HepG2 (cell line): ENCODE measurements around the gene NOTCH3. TPM values are rescaled to one million over a fixed set of nuclear protein-coding genes. Genes with fewer than 3 reads are reported as not detected.

ENCODE experiments used
- BORCS8-MEF2B ChIP-seq: sonication (generic); formaldehyde crosslinking; IDR thresholded peaks from 2 replicates; pipeline ENCODE4 v1.8.0; 2022; ENCODE audit warnings: mild to moderate bottlenecking, missing genetic modification reagents
- IRF1 ChIP-seq: sonication (generic); formaldehyde crosslinking; IDR thresholded peaks from 2 replicates; pipeline ENCODE4 v1.4.0; 2020; ENCODE audit warnings: low read depth, mild to moderate bottlenecking, missing genetic modification reagents
- JUND ChIP-seq: sonication (generic); formaldehyde crosslinking; IDR thresholded peaks from 2 replicates; pipeline ENCODE4 v1.8.0; 2022; ENCODE audit warnings: mild to moderate bottlenecking, missing genetic modification reagents
- KLF16 ChIP-seq, 2 experiments: sonication (generic) in 1 of 2; formaldehyde crosslinking in 1 of 2; IDR thresholded peaks; 2 replicates each; pipeline versions ENCODE4 v1.6.1 to v1.8.0; 2016 to 2023; ENCODE audit warnings: missing genetic modification reagents in 2 of 2, missing compliant biosample characterization in 1 of 2
- LRRFIP1 ChIP-seq: sonication (generic); formaldehyde crosslinking; conservative IDR thresholded peaks from 2 replicates; pipeline ENCODE4 v1.4.0; 2020; ENCODE audit warnings: missing genetic modification reagents
- MAX ChIP-seq: IDR thresholded peaks from 2 replicates; pipeline ENCODE4 v1.6.1; 2012; ENCODE audit warnings: inconsistent platforms
- MZF1 ChIP-seq: sonication (generic); formaldehyde crosslinking; IDR thresholded peaks from 2 replicates; pipeline ENCODE4 v1.8.1; 2023; ENCODE audit warnings: mild to moderate bottlenecking, missing genetic modification reagents, borderline replicate concordance
- NR2C2 ChIP-seq: sonication (generic); formaldehyde crosslinking; IDR thresholded peaks from 2 replicates; pipeline ENCODE4 v1.4.0; 2020; ENCODE audit warnings: missing genetic modification reagents, mild to moderate bottlenecking, moderate library complexity, borderline replicate concordance
- NRL ChIP-seq: sonication (generic); formaldehyde crosslinking; IDR thresholded peaks from 2 replicates; pipeline ENCODE4 v1.5.0; 2020; ENCODE audit warnings: missing genetic modification reagents, mild to moderate bottlenecking, moderate library complexity, borderline replicate concordance
- POGK ChIP-seq: sonication (generic); formaldehyde crosslinking; conservative IDR thresholded peaks from 2 replicates; pipeline ENCODE4 v1.8.0; 2022; ENCODE audit warnings: mild to moderate bottlenecking, moderate library complexity, missing genetic modification reagents
- RFXAP ChIP-seq: sonication (generic); formaldehyde crosslinking; IDR thresholded peaks from 2 replicates; pipeline ENCODE4 v1.4.0; 2020; ENCODE audit warnings: missing genetic modification reagents, borderline replicate concordance
- SCMH1 ChIP-seq: sonication (generic); formaldehyde crosslinking; IDR thresholded peaks from 2 replicates; pipeline ENCODE4 v1.9.0; 2021; ENCODE audit warnings: missing genetic modification reagents, mild to moderate bottlenecking, borderline replicate concordance
- SIX4 ChIP-seq: sonication (generic); formaldehyde crosslinking; IDR thresholded peaks from 2 replicates; pipeline ENCODE4 v1.4.0; 2020; ENCODE audit warnings: missing genetic modification reagents
- TFE3 ChIP-seq: IDR thresholded peaks from 2 replicates; pipeline ENCODE4 v1.6.1; 2016
- ZHX1 ChIP-seq: sonication (generic); formaldehyde crosslinking; IDR thresholded peaks from 2 replicates; pipeline ENCODE4 v1.8.1; 2022; ENCODE audit warnings: low read depth, mild to moderate bottlenecking, missing genetic modification reagents
- ZNF12 ChIP-seq: sonication (generic); formaldehyde crosslinking; IDR thresholded peaks from 2 replicates; pipeline ENCODE4 v1.5.0; 2020; ENCODE audit warnings: missing genetic modification reagents
- ZNF367 ChIP-seq: sonication (generic); formaldehyde crosslinking; IDR thresholded peaks from 2 replicates; pipeline ENCODE4 v1.4.0; 2020; ENCODE audit warnings: missing genetic modification reagents, borderline replicate concordance
- ZNF589 ChIP-seq: sonication (generic); formaldehyde crosslinking; conservative IDR thresholded peaks from 2 replicates; pipeline ENCODE4 v1.8.0; 2022; ENCODE audit warnings: mild to moderate bottlenecking, moderate library complexity, missing genetic modification reagents
- polyA plus RNA-seq, 8 experiments: library from polyadenylated mRNA; depleted of rRNA in 3 of 8; stranded (reverse) in 7 of 8; unstranded in 1 of 8; fragments of >200 nt; fragmentation: Illumina TruSeq in 4 of 8; extraction: Trizol in 4 of 8; gene quantifications; 2 replicates each; pipeline versions ENCODE4 v1.2.1 to v1.2.3, GENCODE V29; 2011 to 2016; ENCODE audit warnings: low read depth in 4 of 8, missing spikeins in 1 of 8, mixed read lengths in 1 of 8; ENCODE audit not compliant: insufficient read depth in 1 of 8
- total RNA-seq, 5 experiments: library from RNA; depleted of rRNA; stranded (reverse); fragments of >200 nt; fragmentation: Illumina TruSeq; extraction: Trizol; gene quantifications; 2 replicates each; pipeline ENCODE4 v1.2.3, GENCODE V29; 2016; ENCODE audit warnings: low read depth in 1 of 5

Gene NOTCH3
- total and polyA plus RNA-seq, 2 of the 13 experiments (the other 11 are each of a cell fraction or from before 2014, with no cell fraction given) = 0.09 to 0.28 TPM

GRCh38 chr19:15180451-15181390 lies 20.1 kb downstream of the NOTCH3 start (continued):
- TF ChIP-seq MZF1 (CRISPR knock-in tag) (no peak), JUND (CRISPR knock-in tag) (no peak), POGK (CRISPR knock-in tag) (no peak), SIX4 (CRISPR knock-in tag) (no peak), SCMH1 (no peak), NRL (CRISPR knock-in tag) (no peak), KLF16 (CRISPR knock-in tag; IDR thresholded peaks at IDR 0.05) (no peak), TFE3 (peak; percentile 37; the same call in 1 of the 2 replicates), ZNF589 (CRISPR knock-in tag) (no peak), MAX (peak; percentile 36; the same call in 1 of the 2 replicates), NR2C2 (no peak), IRF1 (no peak), RFXAP (CRISPR knock-in tag) (0 out of 2 replicates have a peak, but pooled peaks have one; percentile 27), ZNF367 (no peak), ZHX1 (no peak), LRRFIP1 (CRISPR knock-in tag) (no peak), BORCS8-MEF2B (CRISPR knock-in tag) (no peak; the same call in 1 of the 2 replicates), ZNF12 (CRISPR knock-in tag) (no peak)
